Measurements from ENCODE around the gene BLCAP.

DNA sequence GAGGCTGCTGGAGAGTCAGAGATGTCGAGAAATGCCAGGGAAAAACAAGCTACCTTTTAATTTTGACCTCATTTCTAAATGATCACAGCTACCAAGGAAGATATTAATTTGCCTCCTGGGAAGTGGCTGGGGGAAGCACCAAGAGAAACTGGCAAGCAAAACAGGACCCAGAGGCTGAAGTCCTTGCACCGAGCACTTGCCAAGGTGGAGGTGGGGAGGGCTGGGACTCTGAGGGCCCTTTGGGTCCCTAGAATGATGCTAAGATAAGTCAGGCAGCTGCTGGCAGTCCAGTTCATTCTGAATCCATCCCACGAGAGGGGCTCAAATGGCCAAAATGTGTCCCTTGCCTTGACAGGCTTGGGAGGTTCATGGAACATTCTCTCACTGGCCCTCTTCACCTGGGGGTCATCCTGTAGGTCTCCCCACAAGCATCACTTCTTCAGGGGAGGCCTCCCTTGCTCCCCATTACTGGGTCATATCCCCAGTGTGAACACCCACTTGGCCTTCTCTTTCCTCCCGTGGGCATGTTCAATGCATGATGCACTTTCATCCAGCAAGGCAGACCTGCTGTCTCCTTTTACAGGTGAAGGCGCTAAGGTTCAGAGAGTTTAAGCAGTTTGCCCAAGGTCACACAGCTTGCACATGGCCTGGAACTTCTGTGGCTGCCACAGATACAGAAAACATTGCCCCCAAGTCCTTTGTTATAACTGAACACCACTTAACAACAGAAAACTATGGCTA, 39.1 kb upstream of the BLCAP start:
- TF ChIP-seq CTCF (conservative IDR thresholded peaks at IDR 0.05; ENCODE audit: low read depth in 2 of 2) (no peak), CREB1 (CRISPR knock-in tag; IDR thresholded peaks at IDR 0.05; ENCODE audit: low read depth) (no peak)

Data from GM23338 (cell line).